Spleen (tissue), 11 donors: ENCODE results near the gene POLR2H. TPM values are rescaled to one million over a fixed set of nuclear protein-coding genes. Genes with fewer than 3 reads are reported as not detected.

Experiments used
- DNase-seq: peaks from one replicate; pipeline ENCODE4 v3.0.0-alpha.2; 2020
- H3K27ac ChIP-seq, 8 donors: fragments of 200-600 bp; sonication (generic) in 7 of 8; 1 replicate in 4 of 8; 2 replicates in 4 of 8; pipeline versions ENCODE4 v1.5.0 to v1.8.0; 2016 to 2021; ENCODE audit warnings: inconsistent platforms in 4 of 8, mild to moderate bottlenecking in 4 of 8, moderate library complexity in 1 of 8
- H3K27me3 ChIP-seq, 7 donors: fragments of 200-600 bp; sonication (generic) in 6 of 7; replicated peaks in 1 of 7; 1 replicate in 4 of 7; 2 replicates in 3 of 7; pipeline versions ENCODE4 v1.5.0 to v1.8.0; 2016 to 2021; ENCODE audit warnings: inconsistent platforms in 3 of 7, mild to moderate bottlenecking in 1 of 7
- H3K36me3 ChIP-seq, 6 donors: fragments of 200-600 bp; sonication (generic) in 5 of 6; 1 replicate in 4 of 6; 2 replicates in 2 of 6; pipeline versions ENCODE4 v1.5.0 to v1.8.0; 2016 to 2021; ENCODE audit warnings: inconsistent platforms in 2 of 6
- H3K4me1 ChIP-seq, 6 donors: fragments of 200-600 bp; sonication (generic) in 5 of 6; 1 replicate in 3 of 6; 2 replicates in 3 of 6; pipeline versions ENCODE4 v1.5.0 to v1.8.0; 2016 to 2021; ENCODE audit warnings: inconsistent platforms in 3 of 6
- H3K4me3 ChIP-seq, 8 donors: fragments of 200-600 bp; sonication (generic) in 7 of 8; 1 replicate in 4 of 8; 2 replicates in 4 of 8; pipeline versions ENCODE4 v1.5.0 to v1.8.0; 2016 to 2021; ENCODE audit warnings: inconsistent platforms in 4 of 8, mild to moderate bottlenecking in 4 of 8, moderate library complexity in 2 of 8
- H3K9me3 ChIP-seq, 8 donors: fragments of 200-600 bp; sonication (generic) in 7 of 8; 1 replicate in 4 of 8; 2 replicates in 4 of 8; pipeline versions ENCODE4 v1.5.0 to v1.8.0; 2016 to 2021; ENCODE audit warnings: inconsistent platforms in 4 of 8
- POLR2A ChIP-seq, 3 donors: fragments of 450-650 bp; IDR thresholded peaks; one replicate each; pipeline ENCODE4 v1.5.1; 2017; ENCODE audit warnings: antibody characterized with exemption in 3 of 3, mild to moderate bottlenecking in 1 of 3
- POLR2AphosphoS5 ChIP-seq, 3 donors: sonication (generic); formaldehyde crosslinking; IDR thresholded peaks; one replicate each; pipeline ENCODE4 v1.5.1; 2017; ENCODE audit warnings: antibody characterized with exemption in 3 of 3
- WGBS, 5 donors: extraction: QIAGEN DNeasy Blood & Tissue Kit in 3 of 5; methylation state at CpG; one replicate each; pipeline versions ENCODE4 v1.1.5 to v1.1.7; 2013 to 2018; 5-methylcytosine and 5-hydroxymethylcytosine counted together
- intact Hi-C: fragments of 100-400 bp; cut with DNase I; formaldehyde crosslinking; loops from one replicate; pipeline ENCODE4 v1.15.0; 2023; ENCODE audit warnings: low total_unique reads
- polyA plus RNA-seq, 3 donors: library from polyadenylated mRNA; stranded (reverse); fragments of 200-250 nt; gene quantifications; one replicate each; pipeline ENCODE4 v1.2.1, GENCODE V29; 2013
- total RNA-seq, 7 donors: library from RNA; depleted of rRNA in 3 of 7; stranded (reverse); fragments of >200 nt in 3 of 7; fragmentation: NEBNext Ultra II Directional in 4 of 7; extraction: Animal tissue kit (Norgen Biotek cat#: 25700) in 4 of 7; gene quantifications; one replicate each; pipeline versions ENCODE4 v1.1.0 to v1.2.1, GENCODE V29; 2016 to 2021
- TF ChIP-seq, protein P1 (sequence below), 11 experiments: fragments of 200-600 bp in 7 of 11; fragments of 450-650 bp in 4 of 11; sonication (generic) in 4 of 11; IDR thresholded peaks in 8 of 11; conservative IDR thresholded peaks in 3 of 11; 1 replicate in 7 of 11; 2 replicates in 4 of 11; pipeline versions ENCODE4 v1.4.0 to v1.8.0; 2016 to 2021; ENCODE audit warnings: antibody characterized with exemption in 11 of 11, inconsistent platforms in 4 of 11, mild to moderate bottlenecking in 1 of 11
- donor health status: healthy with polysubstance abuse.
- donor health status: DM: no; HTN: no; CAD: no; lungs with moderate emphysema.
- donor health status: DM: no; HTN: no; CAD: no.
- donor health status: Bipolar disorder and iron deficiency.
- donor health status: healthy.
- donor health status: DM: no; HTN: no; CAD: no.
- donor health status: DM: yes; HTN: yes; CAD: no.

POLR2H gene
- total and polyA plus RNA-seq, 10 donors: 42.5 to 139 (median 86.6) TPM

GRCh38 chr3:184381261-184382224, 20.0 kb downstream of the POLR2H start:
- intact Hi-C loops: no loop called here
- WGBS, 5 donors: 5 to 8% (median 6%) methylated on average over 23 to 55 of the region's 55 CpGs
- Histone ChIP-seq H3K4me1 (peaks cover 7 to 48% (median 18%) of the 10 kb centered on the region in 6 donors), H3K27me3 (peaks cover 0 to 85% (median 36%) of the 10 kb centered on the region in 7 donors), H3K4me3 (peak overlapping the region; percentile 0 to 73 (median 42)), H3K9me3 (no peaks in the 10 kb centered on the region), H3K27ac (peak overlapping the region in 4 of 8 donors; percentile 37 to 79 (median 75)), H3K36me3 (peaks cover 0 to 11% (median 0%) of the 10 kb centered on the region in 6 donors)
- TF ChIP-seq POLR2AphosphoS5 (IDR thresholded peaks at IDR 0.05) (peak in 2 of 3 donors; percentile 26 to 59), POLR2A (IDR thresholded peaks at IDR 0.05) (no peak)
- TF ChIP-seq, protein P1, sequence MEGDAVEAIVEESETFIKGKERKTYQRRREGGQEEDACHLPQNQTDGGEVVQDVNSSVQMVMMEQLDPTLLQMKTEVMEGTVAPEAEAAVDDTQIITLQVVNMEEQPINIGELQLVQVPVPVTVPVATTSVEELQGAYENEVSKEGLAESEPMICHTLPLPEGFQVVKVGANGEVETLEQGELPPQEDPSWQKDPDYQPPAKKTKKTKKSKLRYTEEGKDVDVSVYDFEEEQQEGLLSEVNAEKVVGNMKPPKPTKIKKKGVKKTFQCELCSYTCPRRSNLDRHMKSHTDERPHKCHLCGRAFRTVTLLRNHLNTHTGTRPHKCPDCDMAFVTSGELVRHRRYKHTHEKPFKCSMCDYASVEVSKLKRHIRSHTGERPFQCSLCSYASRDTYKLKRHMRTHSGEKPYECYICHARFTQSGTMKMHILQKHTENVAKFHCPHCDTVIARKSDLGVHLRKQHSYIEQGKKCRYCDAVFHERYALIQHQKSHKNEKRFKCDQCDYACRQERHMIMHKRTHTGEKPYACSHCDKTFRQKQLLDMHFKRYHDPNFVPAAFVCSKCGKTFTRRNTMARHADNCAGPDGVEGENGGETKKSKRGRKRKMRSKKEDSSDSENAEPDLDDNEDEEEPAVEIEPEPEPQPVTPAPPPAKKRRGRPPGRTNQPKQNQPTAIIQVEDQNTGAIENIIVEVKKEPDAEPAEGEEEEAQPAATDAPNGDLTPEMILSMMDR (IDR thresholded peaks at IDR 0.05 in 8 of 11, conservative IDR thresholded peaks at IDR 0.05 in 3 of 11): no peak
- DNase-seq: no peak

GRCh38 chr3:184382326-184383032, 21.0 kb downstream of the POLR2H start:
- no peak for DNase-seq
- Histone ChIP-seq H3K36me3 (peaks cover 0 to 16% (median 0%) of the 10 kb centered on the region in 6 donors), H3K9me3 (no peaks in the 10 kb centered on the region), H3K27me3 (peaks cover 0 to 79% (median 36%) of the 10 kb centered on the region in 7 donors), H3K27ac (peak overlapping the region in 1 of 8 donors; percentile 79), H3K4me3 (no peak overlapping the region), H3K4me1 (peaks cover 7 to 44% (median 18%) of the 10 kb centered on the region in 6 donors)
- WGBS, 5 donors: 84 to 97% (median 89%) methylated on average over 14 to 16 of the region's 16 CpGs
- TF ChIP-seq POLR2AphosphoS5 (IDR thresholded peaks at IDR 0.05) (no peak), POLR2A (IDR thresholded peaks at IDR 0.05) (no peak)
- TF ChIP-seq, protein P1 (IDR thresholded peaks at IDR 0.05 in 8 of 11, conservative IDR thresholded peaks at IDR 0.05 in 3 of 11): no peak
- intact Hi-C loops: no loop called here

GRCh38 chr3:184383033-184383740, 21.7 kb downstream of the POLR2H start:
- no peak for DNase-seq
- Histone ChIP-seq H3K4me1 (peaks cover 7 to 37% (median 16%) of the 10 kb centered on the region in 6 donors), H3K36me3 (peaks cover 0 to 16% (median 0%) of the 10 kb centered on the region in 6 donors), H3K9me3 (no peaks in the 10 kb centered on the region), H3K27ac (no peak overlapping the region), H3K27me3 (peaks cover 0 to 72% (median 36%) of the 10 kb centered on the region in 7 donors), H3K4me3 (no peak overlapping the region)
- intact Hi-C loops: no loop called here
- 90 to 96% (median 94%) methylated on average over 15 of the region's 15 CpGs for whole genome bisulfite sequencing, 5 donors
- TF ChIP-seq POLR2AphosphoS5 (IDR thresholded peaks at IDR 0.05): no peak
- TF ChIP-seq, protein P1 (IDR thresholded peaks at IDR 0.05 in 8 of 11, conservative IDR thresholded peaks at IDR 0.05 in 3 of 11): no peak
- TF ChIP-seq POLR2A (IDR thresholded peaks at IDR 0.05): no peak
